Lower leg skin (tissue), 4 donors: Measurements from ENCODE around the gene DHCR7. TPM values are rescaled to one million over a fixed set of nuclear protein-coding genes. Genes with fewer than 3 reads are reported as not detected.

Experiments used
- DNase-seq, 2 donors: peaks; one replicate each; pipeline ENCODE4 v3.0.0-alpha.2; 2019; ENCODE audit warnings: low spot score in 2 of 2
- H3K4me3 ChIP-seq: fragments of 200-600 bp; sonication (generic); 2 replicates; pipeline ENCODE4 v1.5.1; 2017; ENCODE audit warnings: mild to moderate bottlenecking, low read depth; ENCODE audit not compliant: poor library complexity, severe bottlenecking
- POLR2A ChIP-seq, 2 donors: fragments of 450-650 bp; IDR thresholded peaks; one replicate each; pipeline ENCODE4 v1.6.1; 2016 to 2017; ENCODE audit warnings: antibody characterized with exemption in 2 of 2, mild to moderate bottlenecking in 1 of 2, moderate library complexity in 1 of 2
- WGBS, 2 donors: methylation state at CpG; one replicate each; pipeline ENCODE4 v1.1.5; 2018; 5-methylcytosine and 5-hydroxymethylcytosine counted together
- intact Hi-C: fragments of 100-400 bp; cut with DNase I; formaldehyde crosslinking; loops from one replicate; pipeline ENCODE4 v1.15.0; 2023; ENCODE audit warnings: low total_unique reads
- total RNA-seq, 4 donors: library from RNA; depleted of rRNA; stranded (reverse); fragments of >200 nt; gene quantifications; one replicate each; pipeline ENCODE4 v1.1.0, GENCODE V29; 2016
- TF ChIP-seq, protein P1 (sequence below), 3 donors: fragments of 450-650 bp; IDR thresholded peaks; one replicate each; pipeline ENCODE4 v1.5.1; 2016; ENCODE audit warnings: antibody characterized with exemption in 3 of 3, mild to moderate bottlenecking in 3 of 3, moderate library complexity in 2 of 3

DHCR7 gene
- total RNA-seq, 4 donors from 2014 or later: 45.2 to 142 (median 89.0) TPM

- intact Hi-C loops: no loop called here
- WGBS, 2 donors: 77 to 86% methylated on average over 23 to 24 of the region's 24 CpGs
- no peak for DNase-seq
Observed at GRCh38 chr11:71481101-71481960, 33.1 kb upstream of the DHCR7 start.

GRCh38 chr11:71478528-71478840, 30.3 kb upstream of the DHCR7 start:
- DNase-seq: no peak
- intact Hi-C loops: no loop called here
- no peak overlapping the region for H3K4me3 ChIP-seq
- no peak for TF ChIP-seq POLR2A (IDR thresholded peaks at IDR 0.05)
- TF ChIP-seq, protein P1, sequence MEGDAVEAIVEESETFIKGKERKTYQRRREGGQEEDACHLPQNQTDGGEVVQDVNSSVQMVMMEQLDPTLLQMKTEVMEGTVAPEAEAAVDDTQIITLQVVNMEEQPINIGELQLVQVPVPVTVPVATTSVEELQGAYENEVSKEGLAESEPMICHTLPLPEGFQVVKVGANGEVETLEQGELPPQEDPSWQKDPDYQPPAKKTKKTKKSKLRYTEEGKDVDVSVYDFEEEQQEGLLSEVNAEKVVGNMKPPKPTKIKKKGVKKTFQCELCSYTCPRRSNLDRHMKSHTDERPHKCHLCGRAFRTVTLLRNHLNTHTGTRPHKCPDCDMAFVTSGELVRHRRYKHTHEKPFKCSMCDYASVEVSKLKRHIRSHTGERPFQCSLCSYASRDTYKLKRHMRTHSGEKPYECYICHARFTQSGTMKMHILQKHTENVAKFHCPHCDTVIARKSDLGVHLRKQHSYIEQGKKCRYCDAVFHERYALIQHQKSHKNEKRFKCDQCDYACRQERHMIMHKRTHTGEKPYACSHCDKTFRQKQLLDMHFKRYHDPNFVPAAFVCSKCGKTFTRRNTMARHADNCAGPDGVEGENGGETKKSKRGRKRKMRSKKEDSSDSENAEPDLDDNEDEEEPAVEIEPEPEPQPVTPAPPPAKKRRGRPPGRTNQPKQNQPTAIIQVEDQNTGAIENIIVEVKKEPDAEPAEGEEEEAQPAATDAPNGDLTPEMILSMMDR (IDR thresholded peaks at IDR 0.05): no peak
- WGBS, 2 donors: 96% methylated on average over 11 of the region's 11 CpGs

More at GRCh38 chr11:71481101-71481960, 33.1 kb upstream of the DHCR7 start:
- H3K4me3 ChIP-seq: no peak overlapping the region
- no peak for TF ChIP-seq POLR2A (IDR thresholded peaks at IDR 0.05)
- TF ChIP-seq, protein P1 (IDR thresholded peaks at IDR 0.05): no peak

GRCh38 chr11:71477641-71478527, 29.7 kb upstream of the DHCR7 start:
- no peak overlapping the region for H3K4me3 ChIP-seq
- 78 to 80% methylated on average over 24 to 25 of the region's 25 CpGs for WGBS, 2 donors
- TF ChIP-seq, protein P1 (IDR thresholded peaks at IDR 0.05): no peak
- no peak for TF ChIP-seq POLR2A (IDR thresholded peaks at IDR 0.05)
- intact Hi-C loops: no loop called here
- no peak for DNase-seq

DNA sequence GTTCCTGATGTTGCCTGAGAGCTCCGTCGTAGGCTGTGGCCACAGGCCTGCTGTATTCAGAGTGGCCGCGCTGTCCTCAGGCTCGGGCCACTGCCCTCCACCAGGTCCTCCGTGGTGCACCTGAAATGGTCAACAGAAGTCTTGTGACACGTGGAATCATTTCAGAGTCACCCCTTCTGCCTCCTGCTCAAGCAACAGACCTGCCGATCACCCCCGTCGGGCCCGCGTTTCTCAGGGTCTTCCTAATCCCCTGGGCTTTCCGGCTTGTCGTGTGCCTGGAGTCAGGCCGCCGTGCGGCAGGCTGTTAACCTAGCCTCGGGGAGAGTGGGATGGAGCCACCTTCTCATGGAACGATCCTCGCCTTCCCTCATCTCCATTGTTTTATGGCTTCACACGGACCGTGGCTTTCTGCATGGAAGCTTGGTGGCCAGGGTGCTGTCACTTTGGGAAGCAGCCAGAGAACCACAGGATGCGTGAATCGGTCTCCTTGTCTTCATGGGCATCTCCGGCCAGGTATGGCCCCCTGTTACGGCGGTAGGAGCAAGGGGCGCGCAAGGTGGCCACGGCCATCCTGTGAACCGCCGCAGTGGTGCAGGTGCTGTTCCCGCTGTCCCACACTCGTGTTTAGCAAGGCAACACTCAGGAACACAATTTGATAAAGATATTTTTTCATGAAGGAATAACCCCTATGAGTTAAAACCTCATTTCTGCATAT, 28.9 kb upstream of the DHCR7 start:
- WGBS, 2 donors: 92 to 93% methylated on average over 34 of the region's 34 CpGs
- intact Hi-C loops: no loop called here
- TF ChIP-seq POLR2A (IDR thresholded peaks at IDR 0.05): no peak
- TF ChIP-seq, protein P1 (IDR thresholded peaks at IDR 0.05): no peak
- no peak overlapping the region for H3K4me3 ChIP-seq
- no peak for DNase-seq

DNA sequence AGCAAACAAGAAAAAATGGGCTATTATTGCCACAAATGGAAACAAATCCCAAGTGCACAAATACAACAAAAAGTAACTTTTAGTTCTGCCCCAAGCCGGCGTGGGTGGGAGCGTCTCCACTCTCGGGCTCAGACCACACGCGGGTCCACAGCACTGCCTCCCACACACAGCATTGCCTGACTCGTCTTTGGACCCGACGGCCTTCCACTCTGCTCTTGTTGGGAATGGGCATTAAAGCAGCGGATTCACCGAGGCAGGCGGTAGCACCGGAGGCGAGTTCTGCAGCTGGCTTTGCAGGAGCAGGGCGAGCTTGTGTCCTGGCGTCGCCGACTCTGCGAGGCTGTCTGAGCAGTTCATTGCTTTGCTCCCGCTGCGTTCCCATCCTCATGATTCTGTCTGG, 27.8 kb upstream of the DHCR7 start:
- intact Hi-C loops: no loop called here
- 95 to 97% methylated on average over 21 of the region's 21 CpGs for WGBS, 2 donors
- DNase-seq: no peak
- TF ChIP-seq POLR2A (IDR thresholded peaks at IDR 0.05): no peak
- TF ChIP-seq, protein P1 (IDR thresholded peaks at IDR 0.05): no peak
- H3K4me3 ChIP-seq: no peak overlapping the region
